GM18498 (cell line): ENCODE data around the gene SEC24C.
A peak's percentile ranks its signal among the peaks of the same experiment; 100 is the strongest.
"Not testable (repeated sequence)": the region's sequence is repeated elsewhere in the genome, so short reads cannot be mapped to it uniquely, and the experiment has no call there.

ENCODE experiments used
- ATAC-seq: cut with Tn5 transposase; IDR thresholded peaks from one replicate; pipeline ENCODE4 v1.9.1; 2021; ENCODE audit warnings: mild to moderate bottlenecking, moderate library complexity; ENCODE audit not compliant: unreplicated experiment

Gene SEC24C

DNA sequence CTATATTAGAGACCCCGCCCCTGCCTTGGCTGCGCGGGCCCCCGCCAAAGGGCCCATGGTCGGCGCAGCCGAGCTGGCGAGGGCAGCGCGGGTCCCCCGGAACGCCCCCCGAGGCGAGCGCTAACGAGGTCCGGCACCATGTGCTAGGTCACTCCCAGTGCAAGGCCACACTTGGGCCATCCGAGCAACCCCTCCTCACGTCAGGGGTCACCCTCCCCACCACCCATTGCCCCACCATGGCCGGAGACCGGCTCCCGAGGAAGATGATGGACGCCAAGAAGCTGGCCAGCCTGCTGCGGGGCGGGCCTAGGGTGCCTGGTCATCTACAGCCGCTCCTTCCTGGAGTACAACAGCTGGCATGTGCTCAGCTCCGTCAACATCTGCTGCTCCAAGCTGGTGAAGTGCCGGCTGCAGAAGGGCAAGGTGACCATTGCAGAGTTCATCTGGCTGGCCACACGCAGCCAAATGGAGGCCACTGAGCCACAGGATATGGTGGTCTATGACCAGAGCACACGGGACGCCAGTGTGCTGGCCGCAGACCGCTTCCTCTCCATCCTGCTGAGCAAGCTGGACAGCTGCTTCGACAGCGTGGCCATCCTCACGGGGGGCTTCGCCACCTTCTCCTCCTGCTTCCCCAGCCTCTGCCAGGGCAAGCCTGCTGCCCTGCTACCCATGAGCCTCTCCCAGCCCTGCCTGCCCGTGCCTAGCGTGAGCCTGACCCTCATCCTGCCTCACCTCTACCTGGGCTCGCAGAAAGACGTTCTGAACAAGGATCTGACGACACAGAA, 12.4 kb upstream of the SEC24C start:
- no peak for ATAC-seq

DNA sequence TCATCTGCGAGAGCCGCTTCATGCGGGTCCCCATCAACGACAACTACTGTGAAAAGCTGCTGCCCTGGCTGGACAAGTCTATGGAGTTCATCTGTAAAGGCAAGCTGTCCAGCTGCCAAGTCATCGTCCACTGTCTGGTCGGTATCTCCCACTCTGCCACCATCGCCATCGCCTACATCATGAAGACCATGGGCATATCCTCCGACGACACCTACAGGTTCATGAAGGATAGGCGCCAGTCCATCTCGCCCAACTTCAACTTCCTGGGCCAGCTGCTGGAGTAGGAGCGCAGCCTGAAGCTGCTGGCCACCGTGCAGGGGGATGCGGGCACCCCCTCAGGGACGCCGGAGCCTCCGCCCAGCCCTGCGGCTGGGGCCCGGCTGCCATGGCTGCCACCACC, 11.7 kb upstream of the SEC24C start:
- ATAC-seq = no peak

DNA sequence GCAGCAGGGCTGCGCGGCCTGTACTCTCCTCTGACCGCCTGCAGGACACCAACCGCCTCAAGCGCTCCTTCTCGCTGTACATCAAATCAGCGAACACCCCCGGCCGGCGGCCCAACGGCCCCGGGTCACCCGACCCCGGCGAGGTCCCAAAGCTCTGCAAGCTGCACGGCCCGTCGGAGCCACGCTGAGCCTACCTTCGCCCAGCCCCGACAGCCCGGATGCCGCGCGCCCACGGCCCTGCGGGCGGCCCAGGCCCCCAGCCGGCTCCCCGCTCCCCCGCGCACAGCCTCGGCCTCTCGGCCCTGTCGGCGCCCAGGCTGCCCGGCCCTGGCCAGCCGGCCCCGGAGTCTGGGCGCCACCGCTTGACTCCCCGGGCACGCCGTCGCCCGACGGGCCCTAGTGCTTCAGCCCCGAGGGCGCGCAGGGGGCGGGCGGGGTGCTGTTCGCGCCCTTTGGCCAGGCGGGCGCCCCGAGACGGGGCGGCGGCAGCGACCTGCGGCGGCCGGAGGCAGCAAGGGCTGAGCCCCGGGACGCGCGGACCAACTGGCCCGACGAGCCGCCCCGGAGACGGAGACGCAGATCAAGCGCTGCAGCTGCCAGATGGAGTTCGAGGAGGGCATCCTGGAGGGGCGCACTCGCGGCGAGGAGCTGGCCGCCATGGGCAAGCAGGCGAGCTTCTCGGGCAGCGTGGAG, 11.1 kb upstream of the SEC24C start:
- no peak for ATAC-seq

DNA sequence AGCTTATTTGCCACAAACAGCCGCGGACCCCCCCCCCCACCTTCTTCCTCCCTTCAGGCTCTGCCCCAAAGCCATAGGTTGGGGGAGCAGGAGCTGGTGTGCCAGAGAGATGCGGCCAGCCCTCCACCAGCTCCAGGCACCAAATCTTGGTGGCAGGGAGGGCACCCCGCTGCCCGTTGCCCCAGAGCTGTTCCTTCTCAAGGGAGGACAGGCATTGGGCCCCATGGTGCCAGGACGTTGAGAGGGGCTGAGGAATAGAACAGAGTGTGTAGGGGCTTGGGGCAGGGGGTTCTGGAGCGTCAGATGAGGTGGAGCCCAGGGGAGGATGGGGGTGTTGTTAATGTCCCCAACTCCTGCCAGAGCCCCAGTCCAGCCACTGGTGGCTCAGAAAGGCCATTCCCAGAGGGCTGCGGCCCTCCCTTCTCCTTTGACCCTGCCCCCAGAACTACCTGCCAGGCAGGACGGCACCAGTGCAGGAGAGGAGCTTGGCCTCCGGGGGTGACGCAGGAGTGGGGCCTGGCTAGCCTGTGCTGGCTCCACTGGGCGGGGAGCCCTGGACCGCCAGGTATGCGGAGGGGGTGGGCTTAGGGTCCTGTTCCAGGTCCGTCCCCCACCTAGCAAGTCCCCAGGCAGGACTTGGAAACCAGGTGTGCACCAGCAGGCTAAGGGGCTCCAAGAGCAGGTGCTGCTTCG, 10.0 kb upstream of the SEC24C start:
- no peak for ATAC-seq

DNA sequence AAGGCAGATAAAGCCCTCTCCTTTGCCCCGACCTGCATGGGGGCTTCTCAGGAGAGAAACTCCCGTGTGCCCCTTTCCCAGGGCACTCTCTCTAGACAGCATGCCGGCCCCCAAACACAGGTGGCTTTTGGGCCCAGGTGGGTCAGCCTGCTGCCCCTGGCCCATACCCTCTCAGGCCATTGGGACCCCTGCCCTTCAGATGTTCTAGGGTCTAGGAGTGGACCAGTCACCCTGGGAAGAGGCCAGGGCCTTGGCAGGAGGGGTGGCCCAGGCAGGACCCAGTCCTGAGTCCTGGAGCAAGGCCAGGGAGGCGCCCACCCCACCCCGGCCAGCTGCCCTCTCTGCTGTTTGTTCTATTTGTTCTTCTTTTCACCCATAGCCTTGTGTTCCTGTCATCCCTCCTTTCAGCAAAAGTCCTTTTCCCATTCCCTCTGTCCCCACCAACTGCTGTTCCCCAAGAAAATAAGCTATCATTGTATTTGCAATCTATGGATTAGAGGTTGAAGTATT, 9.3 kb upstream of the SEC24C start:
- no peak for ATAC-seq

DNA sequence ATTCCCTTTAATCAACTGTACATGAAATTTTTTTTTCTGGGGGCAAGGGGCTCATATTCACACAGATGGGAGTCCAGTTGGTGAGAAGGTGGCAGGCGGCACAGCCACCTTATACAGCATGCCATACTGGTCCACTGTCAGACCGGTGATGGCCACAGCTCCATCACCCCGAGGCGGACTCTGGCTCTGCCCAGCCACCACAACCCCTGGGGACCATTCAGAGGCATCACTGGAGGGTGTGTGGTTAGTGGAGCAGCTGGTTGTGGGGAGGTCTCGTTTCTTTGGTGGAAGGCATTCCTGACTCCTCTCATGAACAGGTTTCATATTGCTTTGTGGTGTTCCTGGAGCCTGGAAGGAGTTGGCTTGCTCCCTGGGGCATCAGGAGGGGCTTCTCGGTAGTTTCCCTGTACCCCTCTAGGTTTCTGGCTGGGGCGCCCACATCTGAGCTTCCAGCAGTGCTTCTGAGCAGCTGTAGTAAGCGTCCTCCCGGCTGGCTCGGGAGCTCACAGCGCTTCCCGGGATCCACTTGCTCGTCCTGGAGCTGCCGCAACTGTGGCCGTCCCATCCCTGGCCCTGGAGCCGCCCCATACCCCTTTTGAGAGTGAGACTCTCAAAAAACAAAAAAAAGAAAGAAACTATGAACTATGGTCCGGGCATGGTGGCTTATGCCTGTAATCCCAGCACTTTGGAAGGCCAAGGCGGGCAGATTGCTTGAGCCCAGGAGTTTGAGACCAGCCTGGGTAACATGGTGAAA, 3.5 kb upstream of the SEC24C start:
- ATAC-seq = not testable (repeated sequence)

DNA sequence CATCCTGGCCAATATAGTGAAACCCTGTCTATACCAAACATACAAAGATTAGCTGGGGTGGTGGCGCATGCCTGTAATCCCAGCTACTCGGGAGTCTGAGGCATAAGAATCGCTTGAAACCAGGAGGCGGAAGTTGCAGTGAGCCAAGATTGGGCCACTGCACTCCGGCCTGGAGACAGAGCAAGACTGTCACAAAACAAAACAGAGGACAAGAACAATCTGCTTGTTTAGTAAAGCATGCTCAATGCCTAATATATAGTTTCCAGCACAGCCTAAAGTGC, 1.8 kb upstream of the SEC24C start:
- ATAC-seq = no peak

DNA sequence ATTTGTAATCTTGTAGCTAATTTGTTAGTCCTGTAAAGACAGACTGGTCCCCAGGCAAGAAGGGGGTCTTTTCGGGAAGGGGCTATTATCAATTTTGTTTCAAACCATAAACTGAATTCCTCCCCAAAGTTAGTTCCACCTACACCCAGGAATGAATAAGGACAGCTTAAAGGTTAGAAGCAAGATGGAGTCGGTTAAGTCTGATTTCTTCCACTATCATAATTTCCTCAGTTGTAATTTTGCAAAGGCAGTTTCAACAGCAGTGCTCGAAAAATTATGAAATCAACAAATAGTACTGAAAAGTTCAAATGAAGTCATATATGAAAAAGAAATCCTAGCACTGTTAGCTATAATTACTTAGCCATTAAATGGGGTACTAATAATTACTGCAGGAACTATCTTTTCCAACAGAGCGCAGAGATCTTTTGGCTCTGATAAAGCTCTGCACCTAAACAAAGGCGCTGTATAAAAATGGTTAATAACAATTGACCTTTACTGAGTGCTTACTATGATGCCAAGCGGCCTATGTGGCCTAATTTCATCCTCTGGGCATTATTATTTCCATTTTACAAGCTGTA, 756 bp upstream of the SEC24C start:
- ATAC-seq = no peak

DNA sequence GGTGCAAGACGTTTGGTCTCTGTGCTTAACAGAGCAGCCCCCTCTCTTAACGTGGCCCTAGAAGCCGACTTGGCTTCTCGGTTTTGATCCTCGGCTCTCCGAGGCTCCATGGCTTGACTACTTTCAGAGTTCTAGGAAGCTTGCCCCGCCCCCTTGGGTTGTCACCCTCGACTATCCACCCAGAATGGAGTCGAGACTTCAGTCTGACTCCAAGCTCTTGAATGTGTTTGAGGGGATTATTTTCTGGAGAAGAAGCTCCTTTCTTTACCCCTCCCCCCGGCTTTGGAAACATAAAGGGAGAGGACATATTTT, 448 bp downstream of the SEC24C start:
- ATAC-seq = peak; percentile 30

DNA sequence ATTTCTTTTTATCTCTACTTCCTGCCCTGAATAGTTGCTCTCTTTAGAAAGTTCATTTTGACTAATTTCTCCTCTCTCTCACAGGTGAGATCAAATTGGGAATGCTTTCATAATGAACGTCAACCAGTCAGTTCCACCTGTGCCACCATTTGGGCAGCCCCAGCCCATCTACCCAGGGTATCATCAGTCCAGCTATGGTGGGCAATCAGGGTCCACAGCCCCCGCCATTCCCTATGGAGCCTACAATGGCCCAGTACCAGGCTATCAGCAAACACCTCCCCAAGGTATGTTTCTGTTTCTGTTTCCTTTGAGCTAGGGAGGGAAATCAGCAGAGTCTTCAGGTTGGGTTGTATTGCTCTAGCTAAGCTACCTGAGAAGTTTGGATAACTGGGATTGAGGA, 2.5 kb downstream of the SEC24C start:
- ATAC-seq = no peak

DNA sequence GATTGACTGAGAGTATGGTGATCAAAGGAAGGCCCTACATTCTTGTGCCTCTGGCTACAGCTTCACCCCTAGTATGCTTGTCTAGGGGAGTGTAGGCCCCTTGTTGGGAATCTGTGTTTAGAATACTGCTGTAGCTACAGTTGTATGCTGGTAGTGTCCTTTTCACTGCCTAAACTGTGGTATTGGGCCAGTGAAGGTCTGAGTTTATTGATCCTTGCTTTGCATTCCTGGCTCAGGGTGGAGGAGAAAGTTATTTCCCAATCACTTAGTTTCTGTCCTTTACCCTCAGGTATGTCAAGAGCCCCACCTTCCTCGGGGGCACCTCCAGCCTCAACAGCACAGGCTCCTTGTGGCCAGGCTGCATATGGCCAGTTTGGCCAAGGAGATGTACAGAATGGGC, 6.6 kb downstream of the SEC24C start:
- ATAC-seq = no peak

DNA sequence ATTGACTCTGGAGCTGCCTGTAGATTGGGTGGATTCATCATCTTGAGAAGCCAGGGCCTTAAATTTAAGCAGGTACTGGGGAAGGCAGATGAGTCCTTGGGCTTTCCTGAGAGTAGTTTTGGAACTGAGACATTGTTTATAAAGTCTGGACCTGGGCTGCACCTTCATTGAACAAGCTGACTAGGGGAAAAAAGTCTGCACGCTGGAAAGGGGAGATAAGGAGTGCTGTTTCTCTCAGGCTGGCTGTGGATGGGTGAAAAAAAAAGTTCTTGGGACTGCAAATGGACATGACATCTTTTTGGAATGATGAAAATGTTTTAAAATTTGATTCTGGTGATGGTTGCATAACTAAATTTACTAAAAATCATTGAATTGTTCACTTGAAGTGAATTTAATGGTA, 12.0 kb downstream of the SEC24C start:
- ATAC-seq = no peak

DNA sequence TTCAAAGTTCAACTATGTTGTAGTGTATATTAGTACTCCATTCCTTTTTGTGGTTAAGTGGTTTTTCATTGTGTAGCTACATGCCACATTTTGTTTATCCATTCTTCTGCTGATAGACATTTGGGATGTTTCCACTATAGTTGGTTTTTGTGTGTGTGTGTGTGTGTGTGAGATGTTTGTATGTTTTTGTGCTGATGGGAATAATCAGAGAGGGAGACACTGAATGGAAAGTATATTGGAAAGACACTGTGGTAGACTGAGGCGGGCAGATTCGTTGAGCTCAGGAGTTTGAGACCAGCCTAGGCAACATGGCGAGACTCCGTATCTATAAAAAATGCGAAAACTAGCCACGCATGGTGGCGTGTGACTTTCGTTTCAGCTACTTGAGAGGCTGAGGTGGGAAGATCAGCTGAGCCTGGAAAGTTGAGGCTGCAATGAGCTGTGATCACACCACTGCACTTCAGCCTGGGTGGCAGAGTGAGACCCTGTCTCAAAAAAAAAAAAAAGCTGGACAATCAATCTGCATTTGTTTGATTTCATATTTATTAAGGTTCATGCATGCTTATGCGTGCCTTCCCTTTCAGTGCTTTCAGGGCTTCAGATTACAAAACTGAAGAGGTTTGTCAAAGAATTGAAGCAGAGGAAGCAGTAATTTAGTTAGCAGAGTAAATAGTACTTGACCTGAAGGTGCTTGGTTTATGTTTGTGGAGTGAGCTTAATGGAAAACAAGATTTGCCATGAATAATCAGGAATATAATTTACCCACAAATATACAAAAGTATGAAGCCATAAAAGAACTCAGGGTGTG, 14.7 kb downstream of the SEC24C start:
- ATAC-seq = no peak

DNA sequence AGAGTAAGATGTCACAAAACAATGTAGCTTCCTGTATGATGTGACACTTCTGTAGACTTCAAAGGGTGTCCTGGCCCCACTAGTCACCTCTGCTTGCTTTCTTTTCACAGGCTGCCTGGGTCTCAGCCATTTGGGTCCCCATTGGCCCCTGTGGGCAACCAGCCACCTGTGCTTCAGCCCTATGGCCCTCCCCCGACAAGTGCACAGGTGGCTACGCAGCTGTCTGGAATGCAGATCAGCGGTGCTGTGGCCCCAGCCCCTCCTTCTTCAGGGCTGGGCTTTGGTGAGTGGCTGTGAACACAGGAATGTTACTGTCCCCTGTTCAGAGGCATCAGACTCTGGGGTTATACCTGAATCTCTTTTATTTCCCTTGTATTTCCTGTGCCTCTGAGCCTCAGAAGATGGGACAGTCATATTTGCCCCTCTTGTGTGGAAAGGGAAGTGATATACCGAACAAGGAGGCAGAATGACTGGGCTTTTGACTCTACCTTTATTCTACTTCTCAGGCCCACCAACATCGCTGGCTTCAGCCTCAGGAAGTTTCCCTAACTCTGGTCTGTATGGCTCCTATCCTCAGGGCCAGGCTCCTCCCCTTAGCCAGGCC, 15.4 kb downstream of the SEC24C start:
- ATAC-seq = no peak

DNA sequence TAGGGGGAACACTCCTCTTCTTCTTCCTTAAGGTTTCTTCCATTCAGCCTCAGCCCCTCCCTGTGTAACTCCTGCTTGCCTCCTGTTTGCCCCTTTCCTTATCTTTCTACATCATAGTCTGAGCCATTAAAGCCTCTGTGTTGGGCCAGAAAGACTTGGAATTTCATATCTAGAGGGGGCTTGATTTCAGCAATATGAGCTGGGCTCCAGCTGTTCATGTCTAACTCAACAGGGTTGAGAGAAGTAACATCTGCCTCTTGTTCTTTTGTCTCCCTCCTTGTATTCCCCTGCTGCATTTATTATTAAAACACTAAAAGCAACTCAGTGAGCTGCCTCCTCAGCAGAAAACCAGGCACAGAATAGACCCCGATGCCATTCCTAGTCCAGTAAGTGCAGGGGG, 17.6 kb downstream of the SEC24C start:
- no peak for ATAC-seq

DNA sequence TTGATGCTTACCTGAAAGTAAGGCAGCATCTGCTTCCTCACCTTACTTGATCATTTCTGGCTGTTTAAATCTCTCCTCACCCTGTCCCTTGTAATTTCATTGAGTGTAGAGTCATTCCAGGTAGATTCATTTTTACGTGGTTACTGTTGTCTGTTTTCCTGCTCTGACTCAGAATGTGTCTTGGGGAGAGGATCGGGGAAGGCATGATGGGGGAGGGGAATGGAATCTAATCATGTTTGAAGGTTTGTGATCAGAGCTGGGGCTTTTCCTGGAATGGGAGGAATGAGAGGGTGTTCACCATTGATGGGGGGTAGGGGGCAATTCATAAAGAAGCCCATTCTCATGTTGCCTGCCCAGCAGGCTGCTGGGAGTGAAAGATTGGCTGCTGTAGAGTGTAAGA, 18.7 kb downstream of the SEC24C start:
- ATAC-seq = no peak

DNA sequence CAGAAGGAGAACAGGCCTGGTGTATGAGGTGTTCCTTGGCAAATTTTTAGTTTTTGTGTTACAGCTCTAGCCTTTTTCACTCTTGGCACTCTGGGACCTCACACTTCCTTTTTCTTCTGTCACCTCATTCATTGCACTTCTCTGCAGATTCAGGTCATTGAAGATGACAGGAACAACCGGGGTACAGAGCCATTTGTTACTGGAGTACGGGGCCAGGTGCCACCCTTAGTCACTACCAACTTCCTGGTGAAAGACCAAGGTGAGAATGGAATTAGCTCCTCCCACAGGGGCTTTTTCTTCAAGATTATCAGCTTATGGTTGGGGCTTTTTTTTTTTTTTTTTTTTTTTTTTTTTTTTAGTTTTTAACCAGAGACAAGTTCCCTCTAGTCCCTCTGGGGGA, 19.2 kb downstream of the SEC24C start:
- no peak for ATAC-seq

DNA sequence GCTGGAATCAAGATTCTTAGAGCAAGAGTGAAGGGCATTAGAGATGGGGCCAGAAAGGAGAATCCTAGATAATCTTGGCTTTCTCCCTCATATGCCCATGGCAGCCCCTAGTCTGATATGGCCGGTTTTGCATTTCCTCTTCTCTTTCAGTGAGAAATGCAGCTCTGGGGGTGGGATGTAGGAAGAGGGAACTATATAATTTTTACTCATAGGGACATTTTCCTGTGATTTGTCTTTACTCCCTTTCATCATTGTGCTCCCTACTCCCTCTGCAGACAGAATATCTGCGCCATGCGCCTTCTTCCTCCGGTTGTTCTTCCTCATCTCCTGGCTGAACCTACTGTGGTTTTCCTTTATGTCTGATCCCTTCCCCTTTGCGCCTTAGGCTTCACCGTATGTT, 20.9 kb downstream of the SEC24C start:
- no peak for ATAC-seq

DNA sequence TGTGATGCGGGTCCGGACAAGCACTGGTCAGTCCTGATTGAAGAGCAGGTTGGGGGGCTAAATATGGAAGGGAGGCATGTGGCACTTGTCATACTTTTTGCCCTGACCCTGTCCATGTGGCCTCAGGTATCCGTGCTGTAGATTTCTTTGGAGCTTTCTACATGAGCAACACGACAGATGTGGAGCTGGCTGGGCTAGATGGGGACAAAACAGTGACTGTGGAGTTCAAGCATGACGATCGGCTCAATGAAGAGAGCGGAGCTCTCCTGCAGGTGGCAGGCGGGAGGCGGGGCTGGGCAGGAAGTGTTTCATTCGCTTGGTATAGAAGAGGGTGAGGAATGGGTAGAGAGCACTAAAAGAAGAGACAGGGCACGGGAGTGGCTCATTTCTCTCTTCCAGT, 24.7 kb downstream of the SEC24C start:
- no peak for ATAC-seq

DNA sequence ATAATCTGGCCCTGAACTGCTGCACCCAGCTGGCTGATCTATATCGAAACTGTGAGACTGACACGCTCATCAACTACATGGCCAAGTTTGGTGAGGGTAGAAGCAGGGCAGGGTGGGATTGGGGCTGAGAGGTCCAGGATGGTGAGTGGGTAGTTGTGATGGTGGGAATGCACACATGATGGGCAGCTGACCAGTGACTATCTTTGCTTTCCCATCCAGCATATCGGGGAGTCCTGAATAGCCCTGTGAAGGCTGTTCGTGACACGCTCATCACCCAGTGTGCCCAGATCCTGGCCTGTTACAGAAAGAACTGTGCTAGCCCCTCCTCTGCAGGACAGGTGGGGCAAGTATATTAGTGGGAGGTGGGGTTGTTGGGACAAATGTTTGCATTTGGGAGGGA, 25.2 kb downstream of the SEC24C start:
- ATAC-seq = no peak
